CD1c-positive myeloid dendritic cell (primary cell): ENCODE data around the gene MND1.

Source experiments
- DNase-seq: peaks from one replicate; pipeline ENCODE4 v3.0.0-alpha.2; 2016; ENCODE audit errors: extremely low spot score

Gene MND1

GRCh38 chr4:153344131-153345011 lies at the start of gene MND1:
MND1 (plus strand) TSS chr4:153344688; CDS start chr4:153344738, 50 bp downstream.
- peak; percentile 89 for DNase-seq

GRCh38 chr4:153295131-153295755 lies 49.2 kb upstream of the MND1 start:
- no peak for DNase-seq

- no peak for DNase-seq
Measured at GRCh38 chr4:153296040-153296823, 48.3 kb upstream of the MND1 start.

GRCh38 chr4:153297116-153297515 lies 47.4 kb upstream of the MND1 start:
- DNase-seq, result no peak

- DNase-seq, result no peak
Measured at GRCh38 chr4:153310793-153311192, 33.7 kb upstream of the MND1 start.

GRCh38 chr4:153314915-153315314 lies 29.6 kb upstream of the MND1 start:
- no peak for DNase-seq

- DNase-seq, result peak; percentile 43
Measured at GRCh38 chr4:153318696-153319320, 25.7 kb upstream of the MND1 start.

- no peak for DNase-seq
Measured at GRCh38 chr4:153322791-153323190, 21.7 kb upstream of the MND1 start.

GRCh38 chr4:153324046-153324445 lies 20.4 kb upstream of the MND1 start:
- no peak for DNase-seq

- DNase-seq, result no peak
Measured at GRCh38 chr4:153325558-153325957, 18.9 kb upstream of the MND1 start.

GRCh38 chr4:153326513-153326912 lies 18.0 kb upstream of the MND1 start:
- no peak for DNase-seq

- no peak for DNase-seq
Measured at GRCh38 chr4:153327247-153327646, 17.2 kb upstream of the MND1 start.

GRCh38 chr4:153332936-153333335 lies 11.6 kb upstream of the MND1 start:
- DNase-seq, result no peak

GRCh38 chr4:153333874-153334273 lies 10.6 kb upstream of the MND1 start:
- DNase-seq, result no peak

GRCh38 chr4:153335665-153336064 lies 8.8 kb upstream of the MND1 start:
- DNase-seq, result no peak

- no peak for DNase-seq
Measured at GRCh38 chr4:153337686-153338085, 6.8 kb upstream of the MND1 start.

GRCh38 chr4:153341575-153342090 lies 2.9 kb upstream of the MND1 start:
- peak; percentile 78 for DNase-seq

- no peak for DNase-seq
Measured at GRCh38 chr4:153342751-153343552, 1.5 kb upstream of the MND1 start.

GRCh38 chr4:153345012-153345981 lies 809 bp downstream of the MND1 start:
- DNase-seq, result peak; percentile 69

- DNase-seq, result no peak
Measured at GRCh38 chr4:153346031-153346430, 1.5 kb downstream of the MND1 start.
